Keratinocyte (primary cell): ENCODE data around the gene RABGAP1.

Experiments
- CTCF ChIP-seq, 3 experiments: IDR thresholded peaks in 1 of 3; conservative IDR thresholded peaks in 1 of 3; optimal IDR thresholded peaks in 1 of 3; 2 replicates in 2 of 3; 3 replicates in 1 of 3; pipeline versions ENCODE3 to v1.5.1; 2011; ENCODE audit warnings: low read length in 3 of 3, mild to moderate bottlenecking in 3 of 3, moderate library complexity in 2 of 3, control low read depth in 1 of 3, inconsistent platforms in 1 of 3; ENCODE audit not compliant: insufficient read depth in 2 of 3; ENCODE audit errors: extremely low read depth in 1 of 3
- EZH2 ChIP-seq: IDR thresholded peaks from one replicate; pipeline ENCODE4 v1.6.1; 2012; ENCODE audit warnings: inconsistent platforms, mild to moderate bottlenecking, low read length, moderate library complexity

GRCh38 chr9:123074628-123075027 lies 133.8 kb downstream of the RABGAP1 start:
- TF ChIP-seq CTCF (optimal IDR thresholded peaks at IDR 0.05 in 1 of 3, IDR thresholded peaks at IDR 0.05 in 1 of 3, conservative IDR thresholded peaks at IDR 0.05 in 1 of 3; ENCODE audit: extremely low read depth in 1 of 3, insufficient read depth in 2 of 3, low read length in 3 of 3) (no peak), EZH2 (no peak)
